ENCODE data around the gene PCDH7. TPM values are rescaled to one million over a fixed set of nuclear protein-coding genes. Genes with fewer than 3 reads are reported as not detected.

PCDH7 gene
- total RNA-seq, 1 experiment from 2014 or later: not detected

DNA sequence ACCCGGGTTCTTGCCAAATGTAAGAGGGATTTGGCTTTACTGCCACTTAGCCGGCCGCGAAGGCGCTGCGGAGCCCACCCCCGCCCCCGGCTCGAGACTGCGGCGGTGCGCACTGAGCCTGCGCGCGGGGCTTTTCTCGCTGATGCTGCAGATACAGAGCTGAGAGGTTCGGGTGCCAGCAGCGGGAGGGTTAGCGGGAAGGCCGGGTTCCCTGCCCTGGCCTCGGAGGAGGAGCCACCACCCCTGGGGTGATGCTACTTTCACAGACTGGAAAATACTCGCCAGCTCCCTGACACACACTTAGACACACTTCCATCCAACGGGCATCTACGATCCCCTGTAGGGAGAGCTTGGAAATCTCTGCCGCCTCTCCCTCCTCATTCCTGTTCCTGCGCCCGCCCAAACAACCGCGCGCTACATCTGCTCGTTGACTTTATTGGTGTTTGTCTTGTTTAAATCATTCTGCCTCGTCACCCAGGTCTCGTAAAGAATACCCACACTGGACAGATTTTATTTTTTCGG lies 2.1 kb upstream of the PCDH7 start:
- Histone ChIP-seq H3K9ac (ENCODE audit: low read length) (no peak overlapping the region), H3K27ac (ENCODE audit: low read length) (no peak overlapping the region), H3K4me1 (ENCODE audit: low read length) (no peaks in the 10 kb centered on the region), H4K20me1 (ENCODE audit: insufficient read depth, low read depth, low read length) (no peaks in the 10 kb centered on the region), H3K79me2 (ENCODE audit: low read length) (no peaks in the 10 kb centered on the region), H3K4me3 (ENCODE audit: low read length) (no peak overlapping the region), H3K4me2 (ENCODE audit: low read depth, low read length, poor library complexity, severe bottlenecking) (no peak overlapping the region), H3K9me2 (replicated peaks; ENCODE audit: insufficient read depth, low read length) (no peaks in the 10 kb centered on the region), H3K36me3 (ENCODE audit: insufficient read depth, low read length) (no peaks in the 10 kb centered on the region), H2AFZ (ENCODE audit: low read length) (no peak overlapping the region), H3K9me3 (ENCODE audit: low read length) (peaks cover 4% of the 10 kb centered on the region; the same call in 1 of the 2 replicates), H3K27me3 (ENCODE audit: low read length) (no peaks in the 10 kb centered on the region)
- DNase-seq: no peak

DNA sequence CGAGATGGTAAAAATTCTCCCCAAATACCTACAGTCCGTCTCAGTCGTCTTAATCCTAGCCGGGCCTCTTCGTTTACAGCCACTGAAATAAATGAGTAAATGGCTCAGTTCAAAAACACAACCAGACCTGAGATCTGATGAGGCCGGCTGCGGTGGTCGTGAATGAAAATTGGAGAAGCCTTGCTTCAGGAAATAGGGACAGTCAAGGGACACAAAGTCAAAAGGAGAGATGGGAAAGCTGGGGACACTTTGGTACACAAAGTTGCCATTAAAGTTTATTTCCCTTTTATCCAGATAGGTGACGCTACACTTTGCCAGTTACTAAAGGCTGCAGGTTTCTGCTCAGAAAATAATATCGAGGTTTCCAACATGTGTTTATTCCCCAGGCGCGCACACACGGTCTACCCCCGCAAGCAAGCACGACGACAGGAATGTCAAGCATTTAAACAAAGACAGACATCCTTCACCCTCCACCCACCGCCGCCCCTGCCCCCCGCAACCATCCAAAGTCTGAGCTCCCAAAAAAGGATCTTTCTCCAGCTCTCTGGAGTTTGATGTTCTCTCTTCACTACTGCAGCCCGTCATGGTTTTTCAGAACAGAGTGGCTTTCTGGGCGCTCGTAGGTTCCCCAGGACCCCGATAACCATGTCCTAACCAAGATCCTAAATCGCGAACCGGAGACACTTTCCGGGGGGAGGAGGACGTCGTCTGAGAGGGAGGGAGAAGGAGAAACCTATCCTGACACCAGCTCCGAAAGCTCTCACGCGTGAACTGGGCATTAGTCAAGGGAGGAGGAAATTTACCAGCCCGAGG lies 1.3 kb upstream of the PCDH7 start:
- H3K9ac ChIP-seq (ENCODE audit: low read length): no peak overlapping the region
- no peak overlapping the region for H3K4me2 ChIP-seq (ENCODE audit: low read depth, low read length, poor library complexity, severe bottlenecking)
- no peak overlapping the region for H3K4me3 ChIP-seq (ENCODE audit: low read length)
- no peak for DNase-seq
- no peaks in the 10 kb centered on the region for H3K9me2 ChIP-seq (replicated peaks; ENCODE audit: insufficient read depth, low read length)
- H3K27me3 ChIP-seq (ENCODE audit: low read length): no peaks in the 10 kb centered on the region
- no peaks in the 10 kb centered on the region for H3K79me2 ChIP-seq (ENCODE audit: low read length)
- H4K20me1 ChIP-seq (ENCODE audit: insufficient read depth, low read depth, low read length): no peaks in the 10 kb centered on the region
- H3K9me3 ChIP-seq (ENCODE audit: low read length): peaks cover 10% of the 10 kb centered on the region
- H2AFZ ChIP-seq (ENCODE audit: low read length): no peak overlapping the region
- H3K36me3 ChIP-seq (ENCODE audit: insufficient read depth, low read length): no peaks in the 10 kb centered on the region
- H3K27ac ChIP-seq (ENCODE audit: low read length): no peak overlapping the region
- no peaks in the 10 kb centered on the region for H3K4me1 ChIP-seq (ENCODE audit: low read length)

DNA sequence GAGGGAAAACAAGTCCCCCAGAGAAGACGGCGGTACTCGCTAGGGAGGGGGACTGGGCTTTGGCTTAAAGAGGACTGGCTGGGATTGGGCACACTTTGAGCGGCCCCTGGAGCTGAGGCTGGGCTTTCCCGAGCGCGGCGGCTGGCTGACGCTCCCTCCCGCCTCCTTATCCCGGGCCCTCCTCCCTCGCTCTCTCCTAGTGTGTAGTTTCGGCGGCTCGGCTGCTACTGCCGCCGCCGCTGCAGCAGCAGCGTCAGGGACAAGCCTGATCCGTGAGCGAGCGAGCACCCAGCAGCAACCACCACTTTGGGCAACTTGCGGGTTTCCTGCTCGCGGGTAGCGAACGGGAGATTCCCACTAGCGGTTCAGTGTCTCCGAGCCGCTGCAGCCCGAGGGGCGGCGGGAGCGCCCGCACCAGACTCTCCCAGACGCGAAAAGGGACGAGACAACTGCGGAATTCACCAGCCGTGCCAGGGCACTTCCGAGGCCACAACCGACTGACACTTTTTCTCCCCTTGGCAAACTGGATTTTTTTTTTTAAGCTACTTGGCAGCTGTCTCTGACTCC lies 632 bp upstream of the PCDH7 start:
- Histone ChIP-seq H3K9me2 (replicated peaks; ENCODE audit: insufficient read depth, low read length) (no peaks in the 10 kb centered on the region), H3K4me1 (ENCODE audit: low read length) (no peaks in the 10 kb centered on the region), H3K79me2 (ENCODE audit: low read length) (no peaks in the 10 kb centered on the region), H4K20me1 (ENCODE audit: insufficient read depth, low read depth, low read length) (no peaks in the 10 kb centered on the region), H3K9me3 (ENCODE audit: low read length) (peaks cover 11% of the 10 kb centered on the region), H3K27me3 (ENCODE audit: low read length) (no peaks in the 10 kb centered on the region), H3K27ac (ENCODE audit: low read length) (no peak overlapping the region), H3K4me2 (ENCODE audit: low read depth, low read length, poor library complexity, severe bottlenecking) (no peak overlapping the region), H2AFZ (ENCODE audit: low read length) (no peak overlapping the region), H3K36me3 (ENCODE audit: insufficient read depth, low read length) (no peaks in the 10 kb centered on the region), H3K9ac (ENCODE audit: low read length) (no peak overlapping the region), H3K4me3 (ENCODE audit: low read length) (no peak overlapping the region)
- DNase-seq: no peak

DNA sequence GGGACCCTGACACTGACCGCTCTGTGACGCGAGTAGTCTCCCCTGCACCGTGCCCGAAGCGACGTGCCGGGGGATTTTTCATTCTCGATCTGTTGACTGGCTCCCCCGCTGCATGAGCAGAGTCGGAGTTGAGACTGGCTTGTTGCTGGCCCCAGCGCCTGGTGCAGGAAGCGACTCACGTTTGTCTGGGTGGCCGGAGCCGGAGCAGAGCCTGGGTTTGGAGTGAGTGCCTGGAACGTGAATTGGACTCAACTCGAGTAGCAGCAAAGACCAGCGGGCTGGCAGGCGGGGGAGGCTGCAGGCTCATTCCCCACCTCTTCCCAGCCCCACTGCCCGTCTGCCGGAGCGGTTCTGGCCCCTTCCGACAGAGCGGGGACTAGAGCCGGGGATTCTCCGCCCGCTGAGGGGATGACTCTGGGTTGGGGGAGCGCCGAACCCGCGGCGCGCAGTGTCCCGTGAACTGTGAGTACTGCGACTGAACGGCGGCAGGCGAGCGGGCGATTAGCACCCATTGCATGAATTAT lies 554 bp downstream of the PCDH7 start:
- Histone ChIP-seq H3K79me2 (ENCODE audit: low read length) (no peaks in the 10 kb centered on the region), H3K27ac (ENCODE audit: low read length) (no peak overlapping the region), H3K9me2 (replicated peaks; ENCODE audit: insufficient read depth, low read length) (no peaks in the 10 kb centered on the region), H2AFZ (ENCODE audit: low read length) (no peak overlapping the region), H3K4me3 (ENCODE audit: low read length) (no peak overlapping the region), H3K36me3 (ENCODE audit: insufficient read depth, low read length) (no peaks in the 10 kb centered on the region), H3K4me1 (ENCODE audit: low read length) (no peaks in the 10 kb centered on the region), H3K9me3 (ENCODE audit: low read length) (peaks cover 15% of the 10 kb centered on the region), H3K9ac (ENCODE audit: low read length) (no peak overlapping the region), H3K27me3 (ENCODE audit: low read length) (no peaks in the 10 kb centered on the region), H3K4me2 (ENCODE audit: low read depth, low read length, poor library complexity, severe bottlenecking) (no peak overlapping the region), H4K20me1 (ENCODE audit: insufficient read depth, low read depth, low read length) (no peaks in the 10 kb centered on the region)
- DNase-seq: no peak

DNA sequence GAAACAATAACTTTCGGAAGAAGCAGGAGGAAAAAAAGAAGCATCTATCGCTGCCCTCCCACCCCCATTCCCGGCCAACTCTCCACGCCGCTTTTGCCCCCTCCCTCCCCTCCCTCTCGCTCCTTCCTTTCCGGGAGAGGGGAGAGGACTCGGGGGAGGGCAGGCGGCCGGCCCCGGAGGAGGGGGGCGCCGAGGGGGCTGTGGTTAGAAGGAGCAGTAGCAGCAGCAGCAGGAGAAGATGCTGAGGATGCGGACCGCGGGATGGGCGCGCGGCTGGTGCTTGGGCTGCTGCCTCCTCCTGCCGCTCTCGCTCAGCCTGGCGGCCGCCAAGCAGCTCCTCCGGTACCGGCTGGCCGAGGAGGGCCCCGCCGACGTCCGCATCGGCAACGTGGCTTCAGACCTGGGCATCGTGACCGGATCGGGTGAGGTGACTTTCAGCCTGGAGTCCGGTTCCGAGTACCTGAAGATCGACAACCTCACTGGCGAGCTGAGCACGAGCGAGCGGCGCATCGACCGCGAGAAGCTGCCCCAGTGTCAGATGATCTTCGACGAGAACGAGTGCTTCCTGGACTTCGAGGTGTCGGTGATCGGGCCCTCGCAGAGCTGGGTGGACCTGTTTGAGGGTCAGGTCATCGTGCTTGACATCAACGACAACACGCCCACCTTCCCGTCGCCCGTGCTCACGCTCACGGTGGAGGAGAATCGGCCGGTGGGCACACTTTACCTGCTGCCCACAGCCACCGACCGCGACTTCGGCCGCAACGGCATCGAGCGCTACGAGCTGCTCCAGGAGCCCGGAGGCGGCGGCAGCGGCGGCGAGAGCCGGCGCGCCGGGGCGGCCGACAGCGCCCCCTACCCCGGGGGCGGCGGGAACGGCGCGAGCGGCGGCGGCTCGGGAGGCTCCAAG lies 1.3 kb downstream of the PCDH7 start:
- no peak for DNase-seq
- no peak overlapping the region for H3K27ac ChIP-seq (ENCODE audit: low read length)
- no peaks in the 10 kb centered on the region for H3K4me1 ChIP-seq (ENCODE audit: low read length)
- no peaks in the 10 kb centered on the region for H3K27me3 ChIP-seq (ENCODE audit: low read length)
- H3K9me2 ChIP-seq (replicated peaks; ENCODE audit: insufficient read depth, low read length): no peaks in the 10 kb centered on the region
- H3K4me3 ChIP-seq (ENCODE audit: low read length): no peak overlapping the region
- H3K4me2 ChIP-seq (ENCODE audit: low read depth, low read length, poor library complexity, severe bottlenecking): no peak overlapping the region
- H3K9ac ChIP-seq (ENCODE audit: low read length): no peak overlapping the region
- H3K36me3 ChIP-seq (ENCODE audit: insufficient read depth, low read length): no peaks in the 10 kb centered on the region
- H4K20me1 ChIP-seq (ENCODE audit: insufficient read depth, low read depth, low read length): no peaks in the 10 kb centered on the region
- H3K9me3 ChIP-seq (ENCODE audit: low read length): peaks cover 15% of the 10 kb centered on the region
- no peaks in the 10 kb centered on the region for H3K79me2 ChIP-seq (ENCODE audit: low read length)
- H2AFZ ChIP-seq (ENCODE audit: low read length): no peak overlapping the region

DNA sequence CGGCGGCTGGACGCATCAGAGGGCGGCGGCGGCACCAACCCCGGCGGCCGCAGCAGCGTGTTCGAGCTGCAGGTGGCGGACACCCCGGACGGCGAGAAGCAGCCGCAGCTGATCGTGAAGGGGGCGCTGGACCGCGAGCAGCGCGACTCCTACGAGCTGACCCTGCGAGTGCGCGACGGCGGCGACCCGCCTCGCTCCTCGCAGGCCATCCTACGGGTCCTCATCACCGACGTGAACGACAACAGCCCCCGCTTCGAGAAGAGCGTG lies 1.9 kb downstream of the PCDH7 start:
- Histone ChIP-seq H3K36me3 (ENCODE audit: insufficient read depth, low read length) (no peaks in the 10 kb centered on the region), H3K4me3 (ENCODE audit: low read length) (no peak overlapping the region), H3K9me2 (replicated peaks; ENCODE audit: insufficient read depth, low read length) (no peaks in the 10 kb centered on the region), H3K9ac (ENCODE audit: low read length) (no peak overlapping the region), H3K79me2 (ENCODE audit: low read length) (no peaks in the 10 kb centered on the region), H3K27me3 (ENCODE audit: low read length) (no peaks in the 10 kb centered on the region), H3K4me1 (ENCODE audit: low read length) (no peaks in the 10 kb centered on the region), H4K20me1 (ENCODE audit: insufficient read depth, low read depth, low read length) (no peaks in the 10 kb centered on the region), H2AFZ (ENCODE audit: low read length) (no peak overlapping the region), H3K4me2 (ENCODE audit: low read depth, low read length, poor library complexity, severe bottlenecking) (no peak overlapping the region), H3K9me3 (ENCODE audit: low read length) (peaks cover 15% of the 10 kb centered on the region), H3K27ac (ENCODE audit: low read length) (no peak overlapping the region)
- DNase-seq: no peak

DNA sequence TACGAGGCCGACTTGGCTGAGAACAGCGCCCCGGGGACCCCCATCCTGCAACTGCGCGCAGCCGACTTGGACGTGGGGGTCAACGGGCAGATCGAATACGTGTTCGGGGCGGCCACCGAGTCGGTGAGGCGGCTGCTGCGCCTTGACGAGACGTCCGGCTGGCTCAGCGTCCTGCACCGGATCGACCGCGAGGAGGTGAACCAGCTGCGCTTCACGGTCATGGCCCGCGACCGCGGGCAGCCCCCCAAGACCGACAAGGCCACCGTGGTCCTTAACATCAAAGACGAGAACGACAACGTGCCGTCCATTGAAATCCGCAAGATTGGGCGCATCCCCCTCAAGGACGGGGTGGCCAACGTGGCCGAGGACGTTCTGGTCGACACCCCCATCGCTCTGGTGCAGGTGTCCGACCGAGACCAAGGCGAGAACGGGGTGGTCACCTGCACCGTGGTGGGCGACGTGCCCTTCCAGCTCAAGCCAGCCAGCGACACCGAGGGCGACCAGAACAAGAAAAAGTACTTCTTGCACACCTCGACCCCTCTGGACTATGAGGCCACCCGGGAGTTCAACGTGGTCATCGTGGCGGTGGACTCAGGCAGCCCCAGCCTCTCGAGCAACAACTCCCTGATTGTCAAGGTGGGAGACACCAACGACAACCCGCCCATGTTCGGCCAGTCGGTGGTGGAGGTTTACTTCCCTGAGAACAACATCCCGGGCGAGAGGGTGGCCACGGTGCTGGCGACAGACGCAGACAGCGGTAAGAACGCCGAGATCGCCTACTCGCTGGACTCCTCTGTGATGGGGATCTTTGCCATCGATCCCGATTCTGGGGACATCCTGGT lies 2.4 kb downstream of the PCDH7 start:
- H2AFZ ChIP-seq (ENCODE audit: low read length): no peak overlapping the region
- H3K4me3 ChIP-seq (ENCODE audit: low read length): no peak overlapping the region
- H3K9me2 ChIP-seq (replicated peaks; ENCODE audit: insufficient read depth, low read length): no peaks in the 10 kb centered on the region
- no peaks in the 10 kb centered on the region for H3K27me3 ChIP-seq (ENCODE audit: low read length)
- no peak for DNase-seq
- H3K9me3 ChIP-seq (ENCODE audit: low read length): peaks cover 15% of the 10 kb centered on the region
- H3K27ac ChIP-seq (ENCODE audit: low read length): no peak overlapping the region
- H4K20me1 ChIP-seq (ENCODE audit: insufficient read depth, low read depth, low read length): no peaks in the 10 kb centered on the region
- H3K9ac ChIP-seq (ENCODE audit: low read length): no peak overlapping the region
- no peaks in the 10 kb centered on the region for H3K4me1 ChIP-seq (ENCODE audit: low read length)
- H3K4me2 ChIP-seq (ENCODE audit: low read depth, low read length, poor library complexity, severe bottlenecking): no peak overlapping the region
- no peaks in the 10 kb centered on the region for H3K79me2 ChIP-seq (ENCODE audit: low read length)
- no peaks in the 10 kb centered on the region for H3K36me3 ChIP-seq (ENCODE audit: insufficient read depth, low read length)
